Body of pancreas (tissue), 4 donors: Measurements from ENCODE around the gene CCNYL1. TPM values are rescaled to one million over a fixed set of nuclear protein-coding genes. Genes with fewer than 3 reads are reported as not detected.
A peak's percentile ranks its signal among the peaks of the same experiment; 100 is the strongest.

Experiments used
- ATAC-seq: fragments of 150-250 bp; one replicate; pipeline ENCODE4 v1.9.1; 2016
- DNase-seq, 4 donors: peaks; one replicate each; pipeline ENCODE4 v3.0.0-alpha.2; 2019
- H3K27ac ChIP-seq, 4 donors: fragments of 200-600 bp; sonication (generic); 1 replicate in 3 of 4; 2 replicates in 1 of 4; pipeline versions ENCODE4 v1.5.1 to v1.6.1; 2016 to 2019; ENCODE audit warnings: mild to moderate bottlenecking in 1 of 4, mixed read lengths in 1 of 4, moderate library complexity in 1 of 4
- H3K27me3 ChIP-seq, 2 donors: fragments of 200-600 bp; sonication (generic); one replicate each; pipeline ENCODE4 v1.6.0; 2016; ENCODE audit warnings: mild to moderate bottlenecking in 1 of 2
- H3K36me3 ChIP-seq, 2 donors: fragments of 200-600 bp; sonication (generic); replicated peaks in 1 of 2; 2 replicates each; pipeline ENCODE4 v1.5.1; 2016; ENCODE audit warnings: low read depth in 2 of 2; ENCODE audit not compliant: insufficient read depth in 1 of 2
- H3K4me1 ChIP-seq: fragments of 200-600 bp; sonication (generic); one replicate; pipeline ENCODE4 v1.6.0; 2016
- H3K4me3 ChIP-seq, 2 donors: fragments of 200-600 bp; sonication (generic); 1 replicate in 1 of 2; 2 replicates in 1 of 2; pipeline ENCODE4 v1.5.1; 2016 to 2019
- H3K9me3 ChIP-seq, 3 donors: fragments of 200-600 bp; sonication (generic); 1 replicate in 2 of 3; 2 replicates in 1 of 3; pipeline ENCODE4 v1.5.1; 2016
- POLR2A ChIP-seq, 3 donors: fragments of 450-650 bp; IDR thresholded peaks; one replicate each; pipeline ENCODE4 v1.6.1; 2016; ENCODE audit warnings: antibody characterized with exemption in 3 of 3, mild to moderate bottlenecking in 2 of 3
- WGBS, 2 donors: methylation state at CpG; one replicate each; pipeline ENCODE4 v1.1.5; 2017; 5-methylcytosine and 5-hydroxymethylcytosine counted together
- intact Hi-C: fragments of 100-400 bp; cut with DNase I; formaldehyde crosslinking; loops from one replicate; pipeline ENCODE4 v1.15.1; 2023
- total RNA-seq, 2 donors: library from RNA; depleted of rRNA; stranded (reverse); fragments of >200 nt; gene quantifications; one replicate each; pipeline ENCODE4 v1.1.0, GENCODE V29; 2016
- TF ChIP-seq, protein P1 (sequence below), 7 experiments: fragments of 450-650 bp in 4 of 7; fragments of 200-600 bp in 3 of 7; sonication (generic) in 3 of 7; IDR thresholded peaks; one replicate each; pipeline ENCODE4 v1.5.1; 2016 to 2019; ENCODE audit warnings: antibody characterized with exemption in 7 of 7

Gene CCNYL1
- total RNA-seq, 2 donors from 2014 or later, result 14.5 to 14.8 TPM

DNA sequence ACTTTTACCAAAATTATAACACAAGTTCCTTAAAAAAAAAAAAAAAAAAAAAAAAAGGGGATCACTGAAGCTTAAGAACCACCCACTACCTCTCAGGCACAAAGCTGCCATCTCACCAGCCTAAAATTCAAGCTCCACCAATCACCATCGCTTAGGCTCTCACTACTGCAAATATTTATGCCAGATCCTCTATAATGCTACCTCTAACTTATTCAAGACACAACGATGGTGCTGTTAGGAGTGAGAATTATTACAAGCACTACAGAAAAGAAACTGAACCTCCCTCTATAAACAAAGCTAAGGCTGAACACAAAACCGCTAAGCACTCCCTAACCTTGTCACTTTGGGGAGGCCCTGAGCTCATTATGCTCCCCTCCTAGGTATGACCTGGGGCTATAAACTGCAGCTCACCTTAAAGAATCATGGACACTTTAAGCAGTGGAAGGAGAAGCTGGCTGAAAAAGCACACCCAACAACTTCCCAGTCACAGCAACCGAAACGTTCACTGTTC, 54.7 kb downstream of the CCNYL1 start:
- no peak for ATAC-seq
- no peak for TF ChIP-seq POLR2A (IDR thresholded peaks at IDR 0.05)
- TF ChIP-seq, protein P1, sequence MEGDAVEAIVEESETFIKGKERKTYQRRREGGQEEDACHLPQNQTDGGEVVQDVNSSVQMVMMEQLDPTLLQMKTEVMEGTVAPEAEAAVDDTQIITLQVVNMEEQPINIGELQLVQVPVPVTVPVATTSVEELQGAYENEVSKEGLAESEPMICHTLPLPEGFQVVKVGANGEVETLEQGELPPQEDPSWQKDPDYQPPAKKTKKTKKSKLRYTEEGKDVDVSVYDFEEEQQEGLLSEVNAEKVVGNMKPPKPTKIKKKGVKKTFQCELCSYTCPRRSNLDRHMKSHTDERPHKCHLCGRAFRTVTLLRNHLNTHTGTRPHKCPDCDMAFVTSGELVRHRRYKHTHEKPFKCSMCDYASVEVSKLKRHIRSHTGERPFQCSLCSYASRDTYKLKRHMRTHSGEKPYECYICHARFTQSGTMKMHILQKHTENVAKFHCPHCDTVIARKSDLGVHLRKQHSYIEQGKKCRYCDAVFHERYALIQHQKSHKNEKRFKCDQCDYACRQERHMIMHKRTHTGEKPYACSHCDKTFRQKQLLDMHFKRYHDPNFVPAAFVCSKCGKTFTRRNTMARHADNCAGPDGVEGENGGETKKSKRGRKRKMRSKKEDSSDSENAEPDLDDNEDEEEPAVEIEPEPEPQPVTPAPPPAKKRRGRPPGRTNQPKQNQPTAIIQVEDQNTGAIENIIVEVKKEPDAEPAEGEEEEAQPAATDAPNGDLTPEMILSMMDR (IDR thresholded peaks at IDR 0.05), result no peak
- H3K27ac ChIP-seq, result peak overlapping the region; percentile 19 to 80 (median 70)
- DNase-seq, result no peak
- H3K27me3 ChIP-seq, result no peaks in the 10 kb centered on the region
- no peaks in the 10 kb centered on the region for H3K9me3 ChIP-seq
- H3K4me1 ChIP-seq, result peaks cover 64% of the 10 kb centered on the region
- WGBS, 2 donors, result 6 to 9% methylated on average over 5 of the region's 5 CpGs
- intact Hi-C loops, result no loop called here
- no peak overlapping the region for H3K4me3 ChIP-seq
- peaks cover 0 to 5% of the 10 kb centered on the region in 2 donors for H3K36me3 ChIP-seq

DNA sequence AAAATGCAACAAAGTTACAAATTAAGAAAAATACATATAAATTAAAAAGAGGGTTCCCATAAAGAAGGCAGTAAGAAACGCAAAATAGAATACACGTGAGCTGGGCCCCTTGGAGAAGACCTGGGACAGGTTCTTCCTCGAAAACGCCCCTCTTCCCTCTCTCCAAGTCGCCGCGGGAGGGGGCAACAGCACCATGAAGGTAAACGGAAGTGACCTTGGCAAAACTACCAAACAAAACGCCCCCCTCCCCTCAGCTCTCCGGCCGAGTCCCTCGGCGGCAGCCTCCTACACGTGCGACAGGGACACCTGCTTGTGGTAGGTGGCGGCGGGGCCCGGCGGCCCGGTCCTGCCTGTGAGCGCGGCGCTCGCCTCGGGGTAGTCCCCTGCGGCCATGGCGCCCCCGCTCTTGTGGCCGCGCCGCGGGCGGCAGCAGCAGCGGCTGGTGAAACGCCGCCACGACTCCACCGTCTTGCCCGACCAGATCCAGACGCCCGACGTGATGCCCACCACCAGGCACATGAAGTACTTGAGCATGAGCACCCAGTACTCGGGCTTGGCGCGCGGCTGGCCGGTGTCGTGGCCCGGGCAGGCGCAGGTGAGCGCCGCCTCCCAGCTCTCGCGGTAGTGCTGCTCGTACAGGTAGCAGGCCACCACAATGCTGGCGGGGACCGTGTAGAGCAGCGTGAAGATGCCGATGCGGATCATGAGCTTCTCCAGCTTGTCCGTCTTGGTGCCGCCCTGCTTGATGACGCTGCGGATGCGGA, 55.4 kb downstream of the CCNYL1 start:
- no peaks in the 10 kb centered on the region for H3K9me3 ChIP-seq
- peak overlapping the region; percentile 42 to 80 (median 70) for H3K27ac ChIP-seq
- 15 to 28% methylated on average over 17 to 49 of the region's 65 CpGs for WGBS, 2 donors
- H3K4me1 ChIP-seq, result peaks cover 65% of the 10 kb centered on the region
- peak; percentile 28 to 57 (median 46) for DNase-seq
- peaks cover 0 to 5% of the 10 kb centered on the region in 2 donors for H3K36me3 ChIP-seq
- no peaks in the 10 kb centered on the region for H3K27me3 ChIP-seq
- no peak overlapping the region for H3K4me3 ChIP-seq
- intact Hi-C loops, result no loop called here
- TF ChIP-seq, protein P1 (IDR thresholded peaks at IDR 0.05), result peak in 3 of 7 experiments; percentile 8 to 16 (median 9)
- TF ChIP-seq POLR2A (IDR thresholded peaks at IDR 0.05), result no peak
- ATAC-seq, result no peak

DNA sequence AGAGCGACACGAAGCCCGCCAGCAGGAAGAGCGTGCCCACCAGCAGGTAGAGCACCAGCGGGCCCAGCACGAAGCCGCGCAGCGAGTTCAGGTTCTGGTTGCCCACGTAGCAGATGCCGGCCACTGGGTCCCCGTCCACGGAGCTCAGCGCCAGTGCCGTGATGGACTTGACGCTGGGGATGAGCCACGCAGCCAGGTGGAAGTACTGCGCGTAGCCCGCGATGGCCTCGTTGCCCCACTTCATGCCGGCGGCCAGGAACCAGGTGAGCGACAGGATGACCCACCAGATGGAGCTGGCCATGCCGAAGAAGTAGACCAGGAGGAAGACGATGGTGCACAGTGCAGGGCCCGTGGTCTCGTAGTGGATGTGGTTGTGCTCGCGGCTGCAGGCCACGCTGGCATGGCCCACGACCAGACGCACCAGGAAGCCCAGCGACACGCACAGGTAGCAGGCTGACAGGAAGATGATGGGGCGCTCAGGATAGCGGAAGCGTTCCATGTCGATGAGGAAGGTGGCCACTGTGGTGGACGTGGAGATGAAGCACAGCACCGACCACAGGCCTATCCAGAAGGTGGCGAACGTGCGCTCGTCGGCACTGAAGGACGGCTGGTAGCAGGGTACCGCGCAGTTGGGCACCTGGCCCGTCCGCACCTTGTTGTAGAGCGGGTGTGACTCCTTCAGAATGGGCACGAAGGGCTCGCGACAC, 56.2 kb downstream of the CCNYL1 start:
- Histone ChIP-seq H3K36me3 (peaks cover 0 to 3% of the 10 kb centered on the region in 2 donors), H3K27me3 (no peaks in the 10 kb centered on the region), H3K27ac (peak overlapping the region; percentile 42 to 98 (median 94)), H3K4me1 (peaks cover 71% of the 10 kb centered on the region), H3K4me3 (no peak overlapping the region), H3K9me3 (no peaks in the 10 kb centered on the region)
- TF ChIP-seq, protein P1 (IDR thresholded peaks at IDR 0.05), result peak in 4 of 7 experiments; percentile 25 to 35 (median 32)
- TF ChIP-seq POLR2A (IDR thresholded peaks at IDR 0.05), result no peak
- intact Hi-C loops, result no loop called here
- WGBS, 2 donors, result 71 to 80% methylated on average over 44 to 50 of the region's 56 CpGs
- peak; percentile 53 to 67 (median 62) for DNase-seq
- no peak for ATAC-seq

GRCh38 chr2:207768168-207768865, 56.9 kb downstream of the CCNYL1 start:
- ATAC-seq (peak; percentile 1), DNase-seq (peak; percentile 56 to 71 (median 68))
- Histone ChIP-seq H3K36me3 (peaks cover 0 to under 1% of the 10 kb centered on the region in 2 donors), H3K27ac (peak overlapping the region; percentile 90 to 98 (median 94)), H3K4me3 (peak overlapping the region; percentile 67 to 72), H3K27me3 (no peaks in the 10 kb centered on the region), H3K9me3 (no peaks in the 10 kb centered on the region), H3K4me1 (peaks cover 70% of the 10 kb centered on the region)
- intact Hi-C loops, result no loop called here
- TF ChIP-seq, protein P1 (IDR thresholded peaks at IDR 0.05), result peak in 1 of 7 experiments; percentile 1
- TF ChIP-seq POLR2A (IDR thresholded peaks at IDR 0.05), result peak in 2 of 3 donors; percentile 37 to 39
- 17% methylated on average over 72 of the region's 73 CpGs; no CpG with 5 or more reads in 1 of the 2 donors for WGBS, 2 donors
